Thyroid gland (tissue), 4 donors: ENCODE data around the gene TMEM209. TPM values are rescaled to one million over a fixed set of nuclear protein-coding genes. Genes with fewer than 3 reads are reported as not detected.
A peak's percentile ranks its signal among the peaks of the same experiment; 100 is the strongest.

Experiments
- DNase-seq, 2 donors: peaks; one replicate each; pipeline ENCODE4 v3.0.0-alpha.2; 2019
- H3K27ac ChIP-seq, 3 donors: fragments of 200-600 bp; sonication (generic); 1 replicate in 2 of 3; 2 replicates in 1 of 3; pipeline ENCODE4 v1.5.1; 2016 to 2019; ENCODE audit warnings: mild to moderate bottlenecking in 1 of 3, moderate library complexity in 1 of 3
- H3K27me3 ChIP-seq: fragments of 200-600 bp; sonication (generic); one replicate; pipeline ENCODE4 v1.5.1; 2019
- H3K36me3 ChIP-seq, 2 donors: fragments of 200-600 bp; sonication (generic); one replicate each; pipeline ENCODE4 v1.5.1; 2016 to 2019
- H3K4me1 ChIP-seq, 2 donors: fragments of 200-600 bp; sonication (generic); one replicate each; pipeline ENCODE4 v1.5.1; 2017 to 2019
- H3K4me3 ChIP-seq, 3 donors: fragments of 200-600 bp; sonication (generic); replicated peaks in 1 of 3; 1 replicate in 2 of 3; 2 replicates in 1 of 3; pipeline ENCODE4 v1.5.1; 2016; ENCODE audit warnings: mild to moderate bottlenecking in 1 of 3
- H3K9me3 ChIP-seq: fragments of 200-600 bp; sonication (generic); one replicate; pipeline ENCODE4 v1.5.1; 2017
- CTCF ChIP-seq, 6 experiments: fragments of 200-600 bp in 3 of 6; fragments of 450-650 bp in 3 of 6; sonication (generic) in 3 of 6; IDR thresholded peaks; one replicate each; pipeline ENCODE4 v1.5.1; 2016 to 2019; ENCODE audit warnings: antibody characterized with exemption in 6 of 6, mild to moderate bottlenecking in 2 of 6, inconsistent platforms in 1 of 6, moderate library complexity in 1 of 6
- POLR2A ChIP-seq, 2 donors: fragments of 450-650 bp; IDR thresholded peaks; one replicate each; pipeline ENCODE4 v1.6.1; 2017; ENCODE audit warnings: antibody characterized with exemption in 2 of 2, mild to moderate bottlenecking in 2 of 2, moderate library complexity in 1 of 2
- WGBS, 2 donors: methylation state at CpG; one replicate each; pipeline ENCODE4 v1.1.5; 2017; 5-methylcytosine and 5-hydroxymethylcytosine counted together
- intact Hi-C: fragments of 100-400 bp; cut with DNase I; formaldehyde crosslinking; loops from one replicate; pipeline ENCODE4 v1.15.1; 2023
- total RNA-seq, 4 donors: library from RNA; depleted of rRNA; stranded (reverse); fragments of >200 nt; gene quantifications; one replicate each; pipeline ENCODE4 v1.2.3, GENCODE V29; 2016

The TMEM209 gene
- total RNA-seq, 4 donors from 2014 or later, result 19.5 to 28.0 (median 24.5) TPM

- WGBS, 2 donors, result 87 to 91% methylated on average over 7 of the region's 7 CpGs
These were observed 72.0 kb downstream of the TMEM209 start for GRCh38 chr7:130133029-130133782.

GRCh38 chr7:130131964-130132875, 73.0 kb downstream of the TMEM209 start:
- Histone ChIP-seq H3K4me1 (peaks cover 11 to 18% of the 10 kb centered on the region in 2 donors), H3K27me3 (no peaks in the 10 kb centered on the region), H3K27ac (peak overlapping the region; percentile 7 to 30 (median 22)), H3K36me3 (peaks cover 0 to 17% of the 10 kb centered on the region in 2 donors), H3K4me3 (no peak overlapping the region), H3K9me3 (no peaks in the 10 kb centered on the region)
- WGBS, 2 donors, result 70 to 73% methylated on average over 12 of the region's 12 CpGs
- DNase-seq, result peak; percentile 63 to 69
- intact Hi-C loops, result no loop called here
- TF ChIP-seq POLR2A (IDR thresholded peaks at IDR 0.05) (no peak), CTCF (IDR thresholded peaks at IDR 0.05) (no peak)

More at GRCh38 chr7:130133029-130133782, 72.0 kb downstream of the TMEM209 start:
- no peak for DNase-seq
- peak overlapping the region in 1 of 3 donors; percentile 22 for H3K27ac ChIP-seq
- peaks cover 0 to 17% of the 10 kb centered on the region in 2 donors for H3K36me3 ChIP-seq
- no peak overlapping the region for H3K4me3 ChIP-seq
- no peaks in the 10 kb centered on the region for H3K27me3 ChIP-seq
- intact Hi-C loops, result no loop called here
- H3K4me1 ChIP-seq, result peaks cover 7 to 14% of the 10 kb centered on the region in 2 donors
- no peak for TF ChIP-seq POLR2A (IDR thresholded peaks at IDR 0.05)
- TF ChIP-seq CTCF (IDR thresholded peaks at IDR 0.05), result no peak
- H3K9me3 ChIP-seq, result no peaks in the 10 kb centered on the region

GRCh38 chr7:130131191-130131834, 73.9 kb downstream of the TMEM209 start:
- WGBS, 2 donors, result 93 to 94% methylated on average over 6 of the region's 6 CpGs
- Histone ChIP-seq H3K27me3 (no peaks in the 10 kb centered on the region), H3K4me3 (no peak overlapping the region), H3K4me1 (peaks cover 11 to 18% of the 10 kb centered on the region in 2 donors), H3K9me3 (no peaks in the 10 kb centered on the region), H3K36me3 (peaks cover 5 to 20% of the 10 kb centered on the region in 2 donors), H3K27ac (peak overlapping the region in 2 of 3 donors; percentile 7 to 30)
- intact Hi-C loops, result no loop called here
- TF ChIP-seq POLR2A (IDR thresholded peaks at IDR 0.05), result no peak
- TF ChIP-seq CTCF (IDR thresholded peaks at IDR 0.05), result no peak
- DNase-seq, result no peak

GRCh38 chr7:130129011-130129411, 76.2 kb downstream of the TMEM209 start:
- TF ChIP-seq CTCF (IDR thresholded peaks at IDR 0.05) (no peak), POLR2A (IDR thresholded peaks at IDR 0.05) (no peak)
- H3K9me3 ChIP-seq, result no peaks in the 10 kb centered on the region
- H3K27ac ChIP-seq, result no peak overlapping the region
- no peaks in the 10 kb centered on the region for H3K27me3 ChIP-seq
- H3K4me3 ChIP-seq, result no peak overlapping the region
- H3K36me3 ChIP-seq, result peaks cover 18 to 26% of the 10 kb centered on the region in 2 donors
- H3K4me1 ChIP-seq, result peaks cover 11 to 18% of the 10 kb centered on the region in 2 donors
- intact Hi-C loops, result no loop called here
- no peak for DNase-seq
- WGBS, 2 donors, result 87 to 92% methylated on average over 4 of the region's 4 CpGs
